HG03342 (cell line): ENCODE results near the gene OR56A1.

Source experiments
- ATAC-seq: cut with Tn5 transposase; IDR thresholded peaks from one replicate; pipeline ENCODE4 v1.9.1; 2021; ENCODE audit warnings: mild to moderate bottlenecking, moderate library complexity; ENCODE audit not compliant: unreplicated experiment

Gene OR56A1

GRCh38 chr11:5992150-5992549 lies 38.4 kb downstream of the OR56A1 start:
- ATAC-seq: no peak

- no peak for ATAC-seq
These were observed 41.4 kb downstream of the OR56A1 start for GRCh38 chr11:5989203-5989602.

- no peak for ATAC-seq
These were observed 43.7 kb downstream of the OR56A1 start, which contains the start of gene OR52L1 for GRCh38 chr11:5986885-5987284. TSS of gene OR52L1 (minus strand) at chr11:5986985. CDS start at chr11:5986930, 55 bp downstream.

- ATAC-seq: no peak
These were observed 47.1 kb downstream of the OR56A1 start for GRCh38 chr11:5983443-5983842.

GRCh38 chr11:5973530-5973929 lies 57.0 kb downstream of the OR56A1 start:
- ATAC-seq: no peak
